DOHH2 (cell line): ENCODE measurements around the gene CAPN3.

Experiments
- H3F3A ChIP-seq: fragments of 200-600 bp; sonication (generic), shearing (Covaris generic); 2 replicates; pipeline ENCODE4 v1.6.0; 2016; ENCODE audit warnings: antibody characterized with exemption, mild to moderate bottlenecking; ENCODE audit not compliant: control insufficient read depth, insufficient read depth
- H3K27ac ChIP-seq: fragments of 200-600 bp; sonication (generic); 2 replicates; pipeline ENCODE4 v1.5.1; 2014; ENCODE audit warnings: low read depth, mild to moderate bottlenecking, low read length, moderate library complexity
- H3K27me3 ChIP-seq: fragments of 200-600 bp; sonication (generic); 2 replicates; pipeline ENCODE4 v1.6.1; 2014; ENCODE audit warnings: mild to moderate bottlenecking, low read length, mixed read lengths; ENCODE audit not compliant: control insufficient read depth
- H3K36me3 ChIP-seq: fragments of 200-600 bp; sonication (generic); 2 replicates; pipeline ENCODE4 v1.6.1; 2014; ENCODE audit warnings: mild to moderate bottlenecking, low read length, moderate library complexity, mixed read lengths; ENCODE audit not compliant: control insufficient read depth
- H3K4me1 ChIP-seq: fragments of 200-600 bp; sonication (generic); 2 replicates; pipeline ENCODE4 v1.6.1; 2014; ENCODE audit warnings: mild to moderate bottlenecking, low read length, mixed read lengths; ENCODE audit not compliant: control insufficient read depth
- H3K4me2 ChIP-seq: fragments of 200-600 bp; sonication (generic); 2 replicates; pipeline ENCODE4 v1.6.0; 2014; ENCODE audit warnings: mild to moderate bottlenecking, low read length, moderate library complexity
- H3K4me3 ChIP-seq: fragments of 200-600 bp; sonication (generic); 2 replicates; pipeline ENCODE4 v1.5.1; 2014; ENCODE audit warnings: mild to moderate bottlenecking, low read length, mixed read lengths
- H3K79me2 ChIP-seq: fragments of 200-600 bp; sonication (generic); 2 replicates; pipeline ENCODE4 v1.6.1; 2014; ENCODE audit warnings: mild to moderate bottlenecking, low read length, mixed read lengths; ENCODE audit not compliant: control insufficient read depth
- H3K9me2 ChIP-seq: fragments of 200-600 bp; sonication (generic); replicated peaks from 2 replicates; pipeline ENCODE4 v1.6.1; 2014; ENCODE audit warnings: mild to moderate bottlenecking, low read length, mixed read lengths; ENCODE audit not compliant: control insufficient read depth
- H3K9me3 ChIP-seq: fragments of 200-600 bp; sonication (generic); 2 replicates; pipeline ENCODE4 v1.6.1; 2014; ENCODE audit warnings: antibody characterized with exemption, low read length, mixed read lengths; ENCODE audit not compliant: control insufficient read depth, insufficient read depth
- H4K20me1 ChIP-seq: fragments of 200-600 bp; sonication (generic); 2 replicates; pipeline ENCODE4 v1.6.0; 2014; ENCODE audit warnings: low read depth, mild to moderate bottlenecking, antibody characterized with exemption, low read length, moderate library complexity; ENCODE audit not compliant: control insufficient read depth, insufficient read depth
- CTCF ChIP-seq: fragments of 200-600 bp; sonication (generic); IDR thresholded peaks from one replicate; pipeline ENCODE4 v1.5.1; 2014; ENCODE audit warnings: antibody characterized with exemption, mild to moderate bottlenecking, low read depth, low read length; ENCODE audit not compliant: poor library complexity, severe bottlenecking
- EZH2phosphoT487 ChIP-seq: fragments of 200-600 bp; sonication (generic); IDR thresholded peaks from 2 replicates; pipeline ENCODE4 v1.6.1; 2017; ENCODE audit warnings: borderline replicate concordance, mild to moderate bottlenecking, antibody characterized with exemption, low read length, moderate library complexity, mixed read lengths

The CAPN3 gene

GRCh38 chr15:42363487-42363886 lies 4.2 kb downstream of the CAPN3 start:
- Histone ChIP-seq H3K4me2 (no peak overlapping the region), H3K4me1 (no peaks in the 10 kb centered on the region), H3K4me3 (no peak overlapping the region), H3F3A (no peaks in the 10 kb centered on the region), H3K36me3 (no peaks in the 10 kb centered on the region), H3K9me3 (no peaks in the 10 kb centered on the region), H3K9me2 (no peaks in the 10 kb centered on the region), H3K79me2 (no peaks in the 10 kb centered on the region), H3K27me3 (no peaks in the 10 kb centered on the region; the same call in 1 of the 2 replicates), H4K20me1 (no peaks in the 10 kb centered on the region), H3K27ac (no peak overlapping the region)
- TF ChIP-seq EZH2phosphoT487 (no peak), CTCF (no peak)

DNA sequence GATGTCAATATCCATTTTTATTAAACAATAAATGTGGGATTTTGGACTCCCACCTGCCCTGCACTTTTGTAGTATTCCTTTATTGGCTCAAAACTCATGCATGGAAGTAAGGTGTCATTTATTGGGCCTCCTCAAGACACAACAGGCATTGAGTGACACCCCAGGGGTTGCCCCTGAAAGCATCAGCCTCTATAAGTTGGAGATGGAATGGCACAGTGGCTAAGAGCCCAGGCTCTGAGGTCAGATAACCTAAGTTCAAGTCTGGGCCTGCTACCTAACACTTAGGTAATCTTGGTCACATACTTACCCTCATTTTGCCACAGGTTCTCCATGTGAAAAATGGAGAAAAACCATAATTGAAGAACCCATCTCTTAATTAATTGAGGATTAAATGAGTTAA lies 4.6 kb downstream of the CAPN3 start:
- H3K4me2 ChIP-seq, result no peak overlapping the region
- H3K79me2 ChIP-seq, result no peaks in the 10 kb centered on the region
- H4K20me1 ChIP-seq, result no peaks in the 10 kb centered on the region
- H3K9me2 ChIP-seq, result no peaks in the 10 kb centered on the region
- TF ChIP-seq CTCF (no peak), EZH2phosphoT487 (no peak)
- H3K4me3 ChIP-seq, result no peak overlapping the region
- no peak overlapping the region for H3K27ac ChIP-seq
- H3F3A ChIP-seq, result no peaks in the 10 kb centered on the region
- H3K27me3 ChIP-seq, result no peaks in the 10 kb centered on the region; the same call in 1 of the 2 replicates
- no peaks in the 10 kb centered on the region for H3K9me3 ChIP-seq
- no peaks in the 10 kb centered on the region for H3K36me3 ChIP-seq
- no peaks in the 10 kb centered on the region for H3K4me1 ChIP-seq

- no peak overlapping the region for H3K27ac ChIP-seq
- no peaks in the 10 kb centered on the region for H3K79me2 ChIP-seq
- no peaks in the 10 kb centered on the region for H4K20me1 ChIP-seq
- H3K4me1 ChIP-seq, result no peaks in the 10 kb centered on the region
- H3K36me3 ChIP-seq, result no peaks in the 10 kb centered on the region
- no peak for TF ChIP-seq CTCF
- no peak for TF ChIP-seq EZH2phosphoT487
- H3K9me3 ChIP-seq, result no peaks in the 10 kb centered on the region
- no peaks in the 10 kb centered on the region for H3F3A ChIP-seq
- H3K9me2 ChIP-seq, result no peaks in the 10 kb centered on the region
- H3K4me3 ChIP-seq, result no peak overlapping the region
- H3K27me3 ChIP-seq, result no peaks in the 10 kb centered on the region; the same call in 1 of the 2 replicates
- H3K4me2 ChIP-seq, result no peak overlapping the region
These were observed 5.2 kb downstream of the CAPN3 start for GRCh38 chr15:42364529-42364928.
